ENCODE data around the gene NDFIP2.

NDFIP2 gene, protein sequence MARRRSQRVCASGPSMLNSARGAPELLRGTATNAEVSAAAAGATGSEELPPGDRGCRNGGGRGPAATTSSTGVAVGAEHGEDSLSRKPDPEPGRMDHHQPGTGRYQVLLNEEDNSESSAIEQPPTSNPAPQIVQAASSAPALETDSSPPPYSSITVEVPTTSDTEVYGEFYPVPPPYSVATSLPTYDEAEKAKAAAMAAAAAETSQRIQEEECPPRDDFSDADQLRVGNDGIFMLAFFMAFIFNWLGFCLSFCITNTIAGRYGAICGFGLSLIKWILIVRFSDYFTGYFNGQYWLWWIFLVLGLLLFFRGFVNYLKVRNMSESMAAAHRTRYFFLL

DNA sequence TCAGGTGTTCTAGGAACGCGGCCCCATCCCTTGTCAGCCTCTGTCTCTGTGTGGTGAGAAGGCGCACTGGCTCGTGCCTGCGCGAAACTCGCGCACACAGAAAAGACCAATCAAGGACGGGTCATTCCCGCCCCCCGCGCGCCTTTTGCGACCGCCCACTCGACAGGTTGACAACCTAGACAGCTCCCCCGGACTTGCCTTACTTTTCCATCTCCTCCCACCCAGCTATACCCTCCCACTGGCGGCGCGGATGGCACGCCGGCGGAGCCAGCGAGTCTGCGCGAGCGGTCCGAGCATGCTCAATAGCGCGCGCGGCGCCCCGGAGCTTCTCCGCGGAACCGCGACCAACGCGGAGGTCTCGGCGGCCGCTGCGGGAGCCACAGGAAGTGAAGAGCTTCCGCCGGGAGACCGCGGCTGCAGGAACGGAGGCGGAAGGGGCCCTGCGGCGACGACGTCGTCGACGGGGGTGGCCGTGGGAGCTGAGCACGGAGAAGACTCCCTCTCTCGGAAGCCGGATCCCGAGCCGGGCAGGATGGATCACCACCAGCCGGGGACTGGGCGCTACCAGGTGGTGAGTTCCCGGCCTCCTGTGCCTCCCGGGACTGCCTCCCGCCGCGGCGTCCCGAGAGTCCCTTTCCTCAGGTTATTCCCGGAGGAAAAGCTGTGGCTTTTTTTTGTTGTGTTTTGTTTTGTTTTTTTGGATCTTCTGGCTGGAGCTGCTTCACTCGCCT, at the start of gene NDFIP2:
TSS of gene NDFIP2 (plus strand) at position 202 of the 731 bp plus-strand sequence. CDS start at position 251, 49 bp downstream.
- peak; percentile 96 for DNase-seq (ENCODE audit: low read depth)

DNA sequence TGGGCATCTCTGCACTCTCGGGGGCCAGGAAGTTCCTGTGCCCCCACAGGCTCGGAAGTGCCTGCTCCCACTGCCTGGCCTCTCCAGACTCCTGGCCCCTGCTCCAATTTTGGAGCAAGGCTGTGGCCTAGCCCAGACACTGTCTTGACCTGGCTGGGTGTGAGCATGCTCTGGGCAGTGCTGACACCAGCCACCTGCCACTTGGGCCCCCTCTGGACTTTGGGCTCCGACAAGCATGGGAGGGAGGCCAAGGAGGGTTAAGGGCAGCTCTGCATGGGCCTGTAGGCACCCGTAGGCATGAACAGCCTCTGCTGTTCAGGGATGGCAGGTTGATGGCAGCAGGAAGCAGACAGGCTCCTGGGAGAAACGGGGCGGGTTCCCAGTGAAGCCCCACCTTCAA, 48.9 kb upstream of the NDFIP2 start:
- DNase-seq (ENCODE audit: low read depth): no peak

DNA sequence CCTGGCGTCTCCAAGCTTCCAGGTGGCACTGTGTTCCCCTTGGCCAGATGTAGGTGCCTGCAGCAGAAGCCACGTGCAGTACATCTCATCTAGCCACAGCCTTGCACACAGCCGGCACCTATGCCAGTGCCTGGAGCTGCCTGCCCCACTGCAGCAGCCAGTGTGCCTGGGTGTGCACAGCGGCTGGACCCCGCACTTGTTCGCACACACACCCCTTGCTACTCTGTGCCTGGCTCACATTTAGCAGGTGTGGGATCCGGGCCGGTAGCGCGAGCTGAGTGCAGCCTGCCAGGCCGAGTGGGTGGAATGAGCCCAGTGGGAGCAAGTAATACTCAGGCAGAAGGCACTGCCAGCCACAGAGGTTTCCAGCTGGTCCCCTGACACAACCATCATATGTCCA, 48.0 kb upstream of the NDFIP2 start:
- no peak for DNase-seq (ENCODE audit: low read depth)

DNA sequence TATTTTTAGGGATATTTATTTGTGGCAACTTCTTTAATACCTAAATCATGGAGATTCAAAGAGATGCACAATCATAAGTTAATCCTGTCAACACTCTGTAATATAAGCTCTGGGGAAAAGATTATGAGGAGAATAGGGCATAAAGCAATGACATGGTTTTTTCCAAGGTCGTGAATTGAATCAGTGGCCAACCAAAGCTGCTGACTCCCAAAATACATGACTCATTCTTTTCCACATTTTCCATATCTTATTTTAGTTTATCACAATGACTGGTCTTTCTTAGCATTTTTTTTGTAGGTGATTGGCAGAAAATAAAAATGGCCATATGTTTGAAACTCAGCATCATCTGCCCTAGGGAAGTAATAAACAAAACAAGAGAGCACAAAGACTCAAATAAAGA, 46.4 kb upstream of the NDFIP2 start:
- DNase-seq (ENCODE audit: low read depth): no peak

DNA sequence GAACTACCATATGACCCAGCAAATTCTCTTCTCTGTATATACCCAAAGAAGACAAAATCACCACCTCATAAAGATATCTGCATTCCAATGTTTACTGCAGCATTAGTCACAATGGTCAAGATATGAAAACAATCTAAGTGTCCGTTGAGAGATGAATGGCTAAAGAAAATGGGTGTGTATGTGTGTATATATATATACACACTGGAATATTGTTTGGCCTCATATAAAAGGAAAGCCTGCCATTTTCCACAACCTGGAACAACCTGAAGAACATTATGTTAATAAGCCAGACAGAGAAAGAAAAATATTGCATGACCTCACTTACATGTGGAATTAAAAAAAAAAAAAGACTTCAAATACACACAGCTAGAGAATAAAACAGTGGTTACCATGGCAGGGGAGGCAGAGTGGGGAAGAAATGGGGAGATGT, 45.4 kb upstream of the NDFIP2 start:
- no peak for DNase-seq (ENCODE audit: low read depth)

DNA sequence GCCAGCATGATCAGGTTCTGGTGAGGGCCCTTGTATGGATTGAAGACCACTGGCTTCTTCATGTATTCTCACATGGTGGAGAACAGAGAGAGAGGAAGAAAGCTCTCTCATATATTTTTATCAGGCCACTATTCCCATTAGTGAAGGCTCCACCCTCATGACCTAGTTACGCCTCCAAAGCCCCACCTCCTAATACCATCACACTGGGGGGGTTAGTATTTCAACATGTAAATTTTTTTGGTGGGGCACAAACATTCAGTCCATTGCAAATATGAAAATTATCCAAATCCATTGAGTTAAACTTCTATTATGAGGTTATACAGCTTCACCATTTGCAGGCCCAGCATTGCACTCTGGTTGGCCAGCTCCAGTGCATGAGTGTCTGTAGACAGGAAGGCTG, 41.7 kb upstream of the NDFIP2 start:
- DNase-seq (ENCODE audit: low read depth): no peak

DNA sequence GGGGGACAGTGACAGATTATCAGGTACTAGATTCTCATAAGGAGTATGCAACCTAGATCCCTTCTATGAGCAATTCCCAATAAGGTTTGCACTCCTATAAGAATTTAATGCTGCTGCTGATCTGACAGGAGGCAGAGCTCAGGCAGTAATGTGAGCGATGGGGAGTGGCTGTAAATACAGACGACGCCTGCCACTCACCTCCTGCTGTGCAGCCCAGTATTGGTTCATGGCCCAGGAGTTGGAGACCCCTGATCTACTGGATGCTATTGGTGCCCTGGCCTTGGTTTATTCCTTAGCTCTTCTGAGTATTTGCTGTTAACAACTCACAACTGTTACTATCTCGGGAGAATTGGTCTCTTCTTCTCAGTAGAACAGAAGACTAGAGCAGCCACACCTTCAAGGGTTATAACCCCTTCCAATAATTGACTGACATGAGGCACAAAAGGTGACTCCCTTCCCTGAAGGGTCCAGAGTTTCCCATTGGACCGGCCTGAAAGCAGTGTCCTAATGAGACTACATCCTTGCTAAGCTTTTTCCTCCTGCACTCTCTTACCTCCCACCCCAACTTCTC, 39.9 kb upstream of the NDFIP2 start:
- no peak for DNase-seq (ENCODE audit: low read depth)

DNA sequence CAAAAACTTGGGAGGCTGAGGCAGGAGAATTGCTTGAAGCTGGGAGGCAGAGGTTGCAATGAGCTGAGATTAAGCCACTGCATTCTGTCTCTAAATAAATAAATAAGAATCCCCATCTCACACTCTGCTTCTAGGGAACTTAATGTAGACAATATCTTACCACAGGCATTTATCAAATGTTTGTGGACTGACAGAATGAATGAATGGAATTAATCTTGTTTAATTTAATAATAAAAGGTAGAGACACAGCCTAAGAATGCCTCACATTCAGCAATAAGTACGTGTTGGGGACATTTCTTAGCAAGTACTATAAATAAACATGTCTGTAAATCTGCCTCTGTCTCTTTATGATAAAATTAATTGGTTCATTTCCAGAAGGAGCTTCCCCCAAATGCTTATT, 38.7 kb upstream of the NDFIP2 start:
- DNase-seq (ENCODE audit: low read depth): no peak

DNA sequence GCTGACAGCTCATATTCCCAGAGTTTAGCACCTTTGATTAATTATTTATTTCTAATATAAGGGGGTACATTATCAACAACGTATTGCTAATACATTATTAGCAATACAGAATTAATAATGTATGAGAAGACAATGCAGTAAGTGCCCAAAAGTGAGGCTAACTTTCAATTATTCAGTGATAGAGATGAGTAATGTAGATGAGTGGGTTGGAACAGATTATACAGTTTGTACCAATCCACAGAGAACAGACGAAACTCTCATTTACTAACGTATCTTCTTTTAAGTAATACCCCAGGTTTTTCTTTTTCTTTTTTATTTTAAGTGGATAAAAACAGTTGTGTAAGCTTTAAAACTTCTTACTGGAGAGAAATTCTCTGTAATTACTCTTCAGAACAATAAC, 38.2 kb upstream of the NDFIP2 start:
- no peak for DNase-seq (ENCODE audit: low read depth)

DNA sequence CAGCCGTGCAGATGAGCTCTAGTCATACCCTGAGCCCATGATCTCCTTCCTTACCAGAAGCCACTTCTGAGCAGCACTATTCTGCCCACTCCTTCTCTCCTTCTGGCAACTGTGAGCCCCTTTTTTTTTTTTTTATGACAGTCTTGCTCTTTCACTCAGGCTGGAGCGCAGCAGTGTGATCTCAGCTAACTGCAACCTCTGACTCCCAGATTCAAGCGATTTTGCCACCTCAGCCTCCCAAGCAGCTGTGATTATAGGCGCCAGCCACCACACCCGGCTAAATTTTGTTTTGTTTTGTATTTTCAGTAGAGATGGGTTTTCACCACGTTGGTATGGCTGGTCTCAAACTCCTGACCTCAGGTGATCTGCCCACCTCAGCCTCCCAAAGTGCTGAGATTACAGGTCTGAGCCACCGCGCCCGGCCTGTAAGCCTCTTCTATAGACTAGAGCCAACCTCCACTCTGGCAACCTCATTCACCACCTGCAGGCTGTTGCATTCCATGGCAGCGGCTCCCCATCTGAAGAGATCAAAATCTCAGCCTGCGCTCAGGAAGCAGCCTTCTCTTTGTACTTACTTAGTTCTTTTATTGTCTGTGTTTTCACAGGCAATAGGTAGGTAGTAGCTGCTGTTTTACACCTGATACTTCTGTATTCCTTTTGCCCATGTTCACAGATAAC, 34.8 kb upstream of the NDFIP2 start:
- no peak for DNase-seq (ENCODE audit: low read depth)

DNA sequence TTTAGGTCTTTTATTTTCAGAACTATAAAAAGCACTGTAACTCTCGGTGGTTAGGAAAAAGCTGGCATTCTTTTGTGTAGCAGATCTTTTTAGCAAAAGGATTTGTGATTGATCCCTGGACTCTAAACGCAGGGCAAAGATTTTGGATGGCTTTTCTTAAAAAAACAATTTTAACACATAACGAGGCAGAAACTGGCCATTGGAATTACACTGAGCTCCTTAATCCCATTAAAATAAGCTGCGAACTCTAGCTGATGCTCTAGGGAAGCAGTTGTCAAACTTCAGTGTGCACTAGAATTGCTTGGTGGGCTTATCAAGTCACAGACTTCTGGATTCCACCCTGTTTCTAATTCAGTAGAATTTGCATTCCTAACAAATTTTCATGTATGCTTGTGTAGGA, 33.8 kb upstream of the NDFIP2 start:
- DNase-seq (ENCODE audit: low read depth): no peak

DNA sequence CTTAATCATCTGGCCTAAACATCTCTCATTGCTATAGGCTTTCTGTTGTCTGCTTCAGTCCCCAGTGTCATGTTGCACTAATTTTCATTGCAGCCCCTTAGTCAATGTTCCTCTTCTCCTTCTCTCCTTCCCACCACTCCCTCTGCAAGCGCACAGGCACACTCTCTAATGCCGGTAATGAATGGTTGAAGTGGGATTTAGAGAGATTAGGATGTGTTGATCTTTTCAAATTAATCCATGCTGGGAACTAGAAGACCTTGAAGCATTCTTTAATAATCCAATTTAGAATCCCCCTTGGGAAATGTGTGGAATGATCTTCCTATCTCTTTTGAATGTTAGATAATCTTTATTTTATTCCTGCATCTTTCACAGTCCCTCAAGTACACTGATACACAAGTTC, 33.2 kb upstream of the NDFIP2 start:
- DNase-seq (ENCODE audit: low read depth): no peak

DNA sequence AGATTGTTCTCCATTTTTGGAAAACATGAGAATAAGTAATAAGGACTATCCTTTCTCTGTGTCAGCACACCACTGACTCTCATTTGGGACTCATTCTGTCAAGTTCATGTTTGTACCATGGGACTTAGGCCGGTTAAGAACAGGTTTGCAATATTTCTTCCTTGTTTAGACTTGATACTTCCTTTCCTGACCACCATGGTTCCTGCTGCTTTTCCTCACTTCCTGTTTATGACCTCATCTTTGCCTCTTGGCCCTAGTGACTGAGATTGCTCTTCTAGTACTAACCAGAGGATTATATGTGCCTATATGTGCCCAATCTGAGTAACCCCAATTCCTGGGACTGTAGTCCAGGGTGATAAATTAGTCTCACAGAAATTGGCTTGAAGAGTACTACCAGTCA, 32.5 kb upstream of the NDFIP2 start:
- no peak for DNase-seq (ENCODE audit: low read depth)

DNA sequence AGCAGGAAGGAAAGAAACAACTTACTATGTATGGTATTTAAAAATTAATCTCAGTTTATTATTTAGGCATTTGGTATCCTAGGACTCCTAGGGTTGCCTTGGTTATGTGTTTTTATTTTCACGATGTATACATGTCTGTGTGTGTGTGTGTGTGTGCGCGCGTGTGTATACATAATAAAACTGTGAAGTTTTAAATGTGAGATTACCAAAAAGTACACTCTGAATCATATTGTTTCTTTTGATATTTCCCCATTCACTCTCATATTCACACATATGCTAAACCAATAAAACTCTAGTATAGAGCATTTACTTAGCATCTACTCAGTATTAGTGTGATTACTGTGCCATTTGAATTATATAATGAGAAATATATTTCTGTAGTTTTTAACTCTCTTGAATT, 30.8 kb upstream of the NDFIP2 start:
- no peak for DNase-seq (ENCODE audit: low read depth)

DNA sequence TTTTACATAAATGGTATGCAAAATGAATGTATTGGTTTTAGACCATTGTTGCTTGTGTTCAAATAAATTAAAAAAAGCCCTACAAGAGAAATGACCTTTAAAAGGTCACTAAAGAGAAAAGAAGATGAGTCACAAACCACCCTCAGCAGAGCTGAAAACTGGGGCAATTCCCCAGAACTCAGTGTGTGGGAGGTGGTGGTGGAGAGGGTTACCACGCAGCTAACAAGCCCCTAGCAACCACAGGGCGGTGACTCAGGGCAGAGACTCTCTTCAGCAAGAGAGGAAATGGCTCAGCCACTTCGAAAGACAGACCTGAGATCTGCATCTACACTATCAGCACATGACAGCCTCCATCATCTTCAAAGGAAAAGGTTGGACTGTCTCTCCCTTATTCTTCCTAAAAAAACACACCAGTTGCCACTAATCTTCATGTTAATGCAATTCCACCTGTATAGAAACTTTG, 29.4 kb upstream of the NDFIP2 start:
- peak; percentile 96 for DNase-seq (ENCODE audit: low read depth)

DNA sequence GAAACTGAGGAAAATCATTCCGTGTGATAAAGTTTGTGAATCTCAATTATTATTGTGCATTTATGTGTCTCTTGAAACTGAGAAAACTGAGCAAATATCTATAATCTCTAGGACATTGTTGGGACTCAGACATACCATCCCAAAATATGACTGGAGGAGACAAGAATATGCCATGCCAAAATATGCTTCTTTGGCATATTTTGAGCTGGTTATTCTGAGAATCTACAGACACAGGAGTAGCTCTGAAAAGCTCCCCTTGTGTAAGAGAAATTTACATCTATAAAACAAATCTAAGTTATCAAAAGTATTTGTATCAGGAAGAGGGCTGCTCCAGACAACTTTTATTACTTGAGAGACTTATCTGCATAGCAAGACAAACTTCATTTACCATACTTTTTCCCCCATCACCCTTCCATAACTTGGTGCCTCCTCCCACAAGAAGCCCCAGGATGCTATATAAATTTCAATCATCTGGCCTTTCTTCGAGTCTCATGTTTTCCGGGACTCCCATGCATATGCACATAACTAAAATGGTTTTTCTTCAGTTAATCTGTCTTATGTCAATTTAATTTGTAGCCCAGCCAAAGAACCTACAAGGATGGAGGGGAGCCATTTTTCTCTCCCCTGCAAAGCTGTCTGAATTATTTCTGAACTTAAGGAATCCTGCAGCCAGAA, 28.6 kb upstream of the NDFIP2 start:
- no peak for DNase-seq (ENCODE audit: low read depth)

DNA sequence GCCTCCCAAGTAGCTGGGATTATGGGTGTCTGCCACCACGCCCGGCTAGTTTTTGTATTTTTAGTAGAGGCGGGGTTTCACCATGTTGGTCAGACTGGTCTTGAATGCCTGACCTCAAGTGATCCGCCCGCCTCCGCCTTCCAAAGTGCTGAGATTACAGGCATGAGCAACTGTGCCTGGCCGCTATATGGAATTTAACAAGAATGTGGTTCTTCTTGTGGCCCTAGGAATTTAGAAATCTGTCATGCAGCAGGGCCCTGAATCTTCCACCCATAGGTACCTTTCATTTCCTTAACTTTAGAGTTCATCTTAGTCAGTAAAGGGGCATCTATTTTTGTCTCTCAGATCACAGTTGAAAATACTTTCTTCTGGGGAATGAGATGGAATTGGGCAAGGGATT, 25.6 kb upstream of the NDFIP2 start:
- DNase-seq (ENCODE audit: low read depth): no peak

DNA sequence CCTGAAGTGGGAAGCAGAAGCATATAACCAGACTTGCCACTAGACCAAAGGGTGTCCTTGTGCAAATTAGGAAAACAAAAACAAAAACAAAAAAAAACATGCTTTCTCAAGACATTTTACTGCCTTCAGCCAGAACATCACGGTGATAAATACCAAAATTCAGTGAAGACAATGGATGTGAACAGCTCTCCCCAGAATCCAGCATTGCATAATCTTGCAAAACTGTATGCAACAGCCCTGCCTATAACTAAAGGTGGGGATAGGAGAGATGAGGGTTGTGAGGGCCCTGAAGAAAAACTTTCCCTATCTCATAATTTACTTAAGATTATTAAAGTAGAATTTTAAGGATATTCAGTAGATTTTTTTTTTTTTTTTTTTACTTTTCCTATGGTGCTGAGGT, 24.9 kb upstream of the NDFIP2 start:
- no peak for DNase-seq (ENCODE audit: low read depth)

DNA sequence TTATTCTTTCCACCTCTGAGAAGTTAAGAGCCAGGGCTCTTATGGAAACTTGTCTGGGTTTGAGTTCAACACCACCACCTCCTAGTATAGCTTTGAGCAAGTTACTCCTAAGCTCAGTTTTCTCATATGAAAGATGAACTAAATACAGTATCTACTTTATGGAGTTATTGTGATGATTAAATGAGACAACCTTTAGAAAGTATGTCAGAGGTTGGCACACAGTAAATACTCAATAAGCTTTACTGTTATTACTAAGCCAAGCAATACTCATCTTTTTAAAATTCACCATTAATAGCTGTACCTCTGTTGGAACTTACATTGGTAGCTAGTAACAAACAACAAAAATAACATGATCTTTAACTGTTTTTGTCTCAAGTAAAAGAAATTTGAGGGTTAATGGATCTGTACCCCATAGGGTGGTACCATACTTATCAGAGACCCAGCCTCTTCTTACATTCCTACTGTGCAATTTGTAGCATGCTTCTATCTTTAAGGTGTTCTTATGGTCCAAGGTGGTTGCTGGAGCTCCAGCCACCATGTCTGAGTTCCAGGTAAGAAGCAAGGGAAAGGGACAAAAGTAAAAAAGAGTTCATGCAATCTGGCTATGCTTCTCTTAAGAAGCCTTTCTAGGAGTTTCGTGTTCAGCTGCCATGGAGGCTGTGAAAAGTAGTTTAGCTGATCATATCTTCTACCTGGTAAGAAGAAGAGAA, 24.1 kb upstream of the NDFIP2 start:
- DNase-seq (ENCODE audit: low read depth): no peak

DNA sequence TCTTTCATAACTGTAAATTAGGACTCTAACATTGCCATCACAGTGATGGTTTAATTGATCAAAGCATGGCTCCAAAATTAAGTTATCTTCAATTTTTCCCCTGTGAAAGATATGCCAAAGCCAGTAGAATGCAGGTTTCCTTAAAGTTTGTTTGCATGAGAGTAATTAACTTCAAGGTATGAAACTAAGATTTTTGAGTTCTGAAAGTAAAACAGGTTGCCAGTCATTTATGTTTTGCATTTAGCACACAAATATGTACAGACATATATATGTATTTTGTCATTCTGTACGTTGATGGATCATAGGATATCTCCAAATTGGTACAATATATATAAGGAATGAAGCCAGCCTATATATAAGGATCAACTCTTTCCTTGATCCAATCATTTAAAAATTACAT, 23.6 kb upstream of the NDFIP2 start:
- no peak for DNase-seq (ENCODE audit: low read depth)

DNA sequence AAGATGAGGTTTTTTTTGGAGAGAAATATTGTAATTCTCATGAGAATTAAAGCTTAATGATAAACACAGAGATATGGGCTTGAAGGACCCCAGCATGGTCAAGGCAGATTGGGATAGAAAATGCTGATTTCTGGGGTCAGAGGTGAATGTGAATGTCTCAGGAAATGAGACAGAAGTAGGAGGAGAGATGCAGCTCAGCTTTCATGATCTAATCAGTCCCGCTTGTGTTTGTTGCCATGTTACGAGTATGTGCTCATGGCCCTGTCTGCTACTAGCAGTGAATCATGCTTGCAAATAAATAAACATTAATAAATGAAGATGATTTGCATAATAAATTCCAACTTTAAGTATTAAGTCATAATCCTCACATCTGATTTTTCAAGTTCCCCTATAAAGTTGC, 23.0 kb upstream of the NDFIP2 start:
- DNase-seq (ENCODE audit: low read depth): no peak

DNA sequence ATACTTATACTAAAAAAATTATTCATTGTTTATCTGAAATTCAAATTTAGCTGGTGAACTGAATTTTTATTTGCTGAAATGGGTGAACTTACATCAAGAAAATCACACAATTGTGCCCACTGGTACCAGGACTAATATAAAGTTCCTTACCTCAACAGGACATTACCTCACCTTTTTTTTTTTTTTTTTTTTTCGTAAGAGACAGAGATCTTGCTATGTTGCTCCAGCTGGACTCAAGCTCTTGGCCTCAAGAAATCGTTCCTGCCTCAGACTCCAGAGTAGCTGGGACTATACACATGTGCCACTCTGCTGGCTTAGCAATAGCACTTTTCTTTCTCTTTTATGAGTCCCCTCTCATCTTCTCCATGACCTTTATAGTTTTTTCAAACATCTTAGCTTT, 22.5 kb upstream of the NDFIP2 start:
- no peak for DNase-seq (ENCODE audit: low read depth)

Measured in stimulated activated CD4-positive, alpha-beta T cell treated with anti-CD3 and anti-CD28 coated beads, Interleukin-2, amount 100 ng/mL, for 4 hours (primary cell).